OCI-LY1 (cell line): ENCODE data around the gene CHST4.

Experiments
- CTCF ChIP-seq: fragments of 200-600 bp; sonication (generic), shearing (Covaris generic); IDR thresholded peaks from 2 replicates; pipeline ENCODE4 v1.5.1; 2017; ENCODE audit warnings: mild to moderate bottlenecking, antibody characterized with exemption, low read length, moderate library complexity, mixed read lengths
- EZH2 ChIP-seq: fragments of 200-600 bp; sonication (generic), shearing (Covaris generic); IDR thresholded peaks from 2 replicates; pipeline ENCODE4 v1.8.0; 2017; ENCODE audit warnings: borderline replicate concordance, mixed run types, mild to moderate bottlenecking, antibody characterized with exemption, low read length, moderate library complexity, mixed read lengths

- TF ChIP-seq CTCF (no peak), EZH2 (no peak)
Measured at GRCh38 chr16:71492786-71493185, 33.4 kb upstream of the CHST4 start.
